ENCODE measurements around the gene HDAC4. TPM values are rescaled to one million over a fixed set of nuclear protein-coding genes. Genes with fewer than 3 reads are reported as not detected.

Gene HDAC4
- total RNA-seq, 1 experiment from 2014 or later: 47.6 TPM

- DNase-seq (ENCODE audit: low read depth, low spot score): no peak
- Histone ChIP-seq H3K27ac (ENCODE audit: low read depth, low read length) (no peak overlapping the region), H3K9ac (ENCODE audit: low read length) (no peak overlapping the region), H3K36me3 (ENCODE audit: control insufficient read depth in 1 of 2, insufficient read depth in 2 of 2, low read length in 2 of 2) (peaks cover 0 to 6% of the 10 kb centered on the region in 2 experiments; a peak in 1 of 4 replicates), H3K4me1 (ENCODE audit: control insufficient read depth in 1 of 2, insufficient read depth in 2 of 2, low read length in 2 of 2) (peaks cover 0 to 6% of the 10 kb centered on the region in 2 experiments; a peak in 1 of 4 replicates), H3K27me3 (ENCODE audit: insufficient read depth, low read length) (no peaks in the 10 kb centered on the region), H3K79me2 (ENCODE audit: insufficient read depth, low read length) (no peaks in the 10 kb centered on the region), H3K9me3 (ENCODE audit: control insufficient read depth in 1 of 2, insufficient read depth in 1 of 2, low read depth in 1 of 2, low read length in 2 of 2) (no peaks in the 10 kb centered on the region), H4K20me1 (ENCODE audit: insufficient read depth) (no peaks in the 10 kb centered on the region), H2AFZ (ENCODE audit: low read depth, low read length, poor library complexity, severe bottlenecking) (no peak overlapping the region), H3K4me2 (ENCODE audit: low read length) (no peak overlapping the region), H3K9me2 (ENCODE audit: insufficient read depth) (no peaks in the 10 kb centered on the region), H3K4me3 (replicated peaks in 1 of 2; ENCODE audit: low read depth in 1 of 2, low read length in 2 of 2) (no peak overlapping the region)
- ChIA-PET POLR2A (no interaction called here), RAD21 (ENCODE audit: low non-redundant PET in 1 of 2, low total read pairs in 2 of 2, uncharacterized antibody in 2 of 2, unreplicated experiment in 2 of 2) (no interaction called here), CTCF (no interaction called here)
- no peak for ATAC-seq
- BruUV-seq (replicated peaks): no TSS peak
- intact Hi-C loops (cut with micrococcal nuclease): no loop called here
- no peak for TF ChIP-seq ZNF274 (IDR thresholded peaks at IDR 0.05; ENCODE audit: low read depth, low read length)
- no peak for TF ChIP-seq CTCF (IDR thresholded peaks at IDR 0.05 in 2 of 3, conservative IDR thresholded peaks at IDR 0.05 in 1 of 3; ENCODE audit: borderline replicate concordance in 1 of 3, insufficient read depth in 1 of 3, low read depth in 2 of 3, low read length in 2 of 3)
- TF ChIP-seq RAD21 (IDR thresholded peaks at IDR 0.05; ENCODE audit: low read depth): no peak
- no peak for TF ChIP-seq CEBPB (IDR thresholded peaks at IDR 0.05; ENCODE audit: low read depth)
- TF ChIP-seq, protein P1, sequence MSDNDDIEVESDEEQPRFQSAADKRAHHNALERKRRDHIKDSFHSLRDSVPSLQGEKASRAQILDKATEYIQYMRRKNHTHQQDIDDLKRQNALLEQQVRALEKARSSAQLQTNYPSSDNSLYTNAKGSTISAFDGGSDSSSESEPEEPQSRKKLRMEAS (IDR thresholded peaks at IDR 0.05): no peak
- TF ChIP-seq ZFX (IDR thresholded peaks at IDR 0.05): no peak
- TF ChIP-seq SP1 (IDR thresholded peaks at IDR 0.05; ENCODE audit: low read depth): no peak
- no peak for TF ChIP-seq EZH2 (IDR thresholded peaks at IDR 0.05)
- no peak for TF ChIP-seq YY1 (IDR thresholded peaks at IDR 0.05; ENCODE audit: extremely low read depth, insufficient replicate concordance, low read depth, low read length)
- TF ChIP-seq JUND (IDR thresholded peaks at IDR 0.05): no peak
- TF ChIP-seq POLR2AphosphoS5 (IDR thresholded peaks at IDR 0.05; ENCODE audit: low read depth, low read length): no peak
- no peak for TF ChIP-seq ELF1 (IDR thresholded peaks at IDR 0.05; ENCODE audit: borderline replicate concordance, low read depth)
- TF ChIP-seq, protein P2, sequence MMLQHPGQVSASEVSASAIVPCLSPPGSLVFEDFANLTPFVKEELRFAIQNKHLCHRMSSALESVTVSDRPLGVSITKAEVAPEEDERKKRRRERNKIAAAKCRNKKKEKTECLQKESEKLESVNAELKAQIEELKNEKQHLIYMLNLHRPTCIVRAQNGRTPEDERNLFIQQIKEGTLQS (IDR thresholded peaks at IDR 0.05): no peak
- no peak for TF ChIP-seq POLR2A (IDR thresholded peaks at IDR 0.05; ENCODE audit: borderline replicate concordance, extremely low read depth, insufficient read depth, insufficient read length)
These were observed 291.5 kb downstream of the HDAC4 start for GRCh38 chr2:239109041-239109927.
